Suppressor macrophage (primary cell): ENCODE data around the gene RORC.
"Not testable (repeated sequence)": the region's sequence is repeated elsewhere in the genome, so short reads cannot be mapped to it uniquely, and the experiment has no call there.

Source experiments
- DNase-seq, 4 experiments: peaks; one replicate each; pipeline ENCODE4 v3.0.0-alpha.2; 2020 to 2022
- total RNA-seq, 17 experiments: gene quantifications; one replicate each; lab custom pipeline; 2026; ENCODE audit warnings: mixed read lengths in 6 of 17, inconsistent platforms in 3 of 17; lab: John Stamatoyannopoulos, UW

The RORC gene
- 0 to 1.8 (median 0) reads per million in 17 experiments for total RNA-seq

DNA sequence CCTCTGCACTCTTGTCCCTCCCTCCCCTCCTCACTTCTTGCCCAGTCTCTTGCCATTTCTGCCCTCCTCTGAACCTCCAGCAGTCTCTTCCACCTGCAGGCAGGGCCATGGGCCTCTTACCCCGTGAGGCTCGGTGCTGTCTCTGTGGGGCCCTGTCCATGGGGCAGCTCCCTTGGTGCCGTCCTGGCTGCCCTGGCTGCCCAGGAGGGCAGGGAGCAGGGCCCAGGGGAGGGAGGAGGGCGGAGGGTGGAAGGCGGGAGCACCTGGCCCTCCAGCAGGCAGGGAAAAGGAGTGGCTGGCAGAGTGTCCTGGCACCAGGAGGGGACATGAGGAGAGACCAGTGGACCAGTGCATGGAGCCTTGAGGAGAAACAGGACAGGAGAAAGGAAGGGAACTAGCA lies at the start of gene RORC:
Gene RORC (minus strand): TSS at position 198 of the 400 bp plus-strand sequence. CDS start 38 bp downstream, at position 160.
- DNase-seq = no peak

DNA sequence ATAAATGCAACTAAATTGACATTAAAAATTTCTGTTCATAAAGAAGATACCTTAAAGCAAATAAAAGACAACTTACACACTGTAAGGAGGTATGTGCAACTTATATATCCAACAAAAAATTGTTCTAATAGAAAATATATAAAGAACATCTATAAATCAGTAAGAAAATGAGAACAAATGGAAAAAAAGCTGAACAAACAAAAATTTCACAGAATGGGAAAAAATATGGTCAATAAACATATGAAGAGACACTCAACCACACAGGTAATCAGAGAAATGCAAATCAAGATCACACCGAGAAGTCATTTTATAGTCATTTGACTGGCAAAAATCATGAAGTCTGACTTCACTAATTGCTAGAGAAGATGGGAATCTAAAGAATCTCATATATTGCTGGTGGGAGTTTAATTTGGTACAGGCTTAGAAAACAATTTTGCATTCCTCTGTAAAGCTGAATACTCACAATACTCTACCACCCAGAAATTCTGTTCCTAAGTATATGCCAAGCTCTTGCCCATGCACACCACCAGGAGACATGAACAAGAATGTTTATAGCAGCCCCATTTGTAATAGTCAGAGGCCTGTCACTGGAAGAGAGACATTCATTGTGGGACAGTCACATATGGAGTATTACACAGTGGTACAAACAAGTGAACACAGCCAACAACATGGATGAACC lies 44.0 kb upstream of the RORC start:
- DNase-seq = no peak

DNA sequence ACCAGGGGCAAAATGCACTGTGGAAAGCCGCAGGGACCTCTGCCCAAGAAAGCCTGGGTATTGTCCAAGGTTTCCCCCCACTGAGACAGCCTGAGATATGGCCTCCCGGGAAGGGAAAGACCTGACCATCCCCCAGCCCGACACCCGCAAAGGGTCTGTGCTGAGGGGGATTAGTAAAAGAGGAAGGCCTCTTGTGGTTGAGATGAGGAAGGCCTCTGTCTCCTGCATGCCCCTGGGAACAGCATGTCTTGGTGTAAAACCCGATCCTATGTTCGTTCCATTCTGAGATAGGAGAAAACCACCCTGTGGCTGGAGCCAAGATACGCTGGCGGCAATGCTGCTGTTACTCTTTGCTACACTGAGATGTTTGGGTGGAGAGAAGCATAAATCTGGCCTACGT lies 41.2 kb upstream of the RORC start:
- DNase-seq = not testable (repeated sequence)

DNA sequence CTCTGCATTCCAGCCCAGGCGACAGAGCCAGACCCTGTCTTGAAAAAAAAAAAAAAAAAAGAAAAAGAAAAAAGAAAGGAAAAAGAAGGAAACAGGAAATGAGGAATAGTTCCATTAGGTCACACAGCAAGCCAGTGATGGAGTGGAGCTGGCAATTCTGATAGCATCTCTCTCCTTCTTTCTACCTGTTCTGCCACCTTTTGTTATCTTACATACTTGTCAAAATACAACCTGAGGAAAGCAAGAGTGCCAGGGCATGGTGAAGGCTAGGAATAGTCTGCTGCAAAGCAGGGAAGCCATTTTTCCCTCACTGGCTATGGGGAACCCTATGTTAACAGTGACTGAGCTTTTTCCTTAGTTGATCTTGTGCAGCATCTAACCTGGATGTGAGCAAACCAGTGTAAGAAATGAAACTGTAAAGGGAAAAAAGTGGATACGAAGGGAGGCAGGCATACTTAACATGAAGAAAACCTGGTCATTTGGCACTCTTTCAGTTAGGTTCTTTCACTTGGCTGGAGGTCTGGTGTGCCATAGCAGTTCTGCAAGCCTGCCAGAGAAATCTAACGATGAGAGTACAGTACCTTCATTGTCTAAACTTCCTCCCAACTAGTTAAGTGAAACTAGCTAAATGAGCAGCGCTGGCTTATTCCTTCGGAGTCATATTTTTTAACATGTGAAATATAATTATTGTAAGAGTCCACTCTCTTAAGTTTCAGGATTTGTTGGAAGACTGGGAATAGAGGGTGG lies 39.9 kb upstream of the RORC start:
- DNase-seq = no peak

DNA sequence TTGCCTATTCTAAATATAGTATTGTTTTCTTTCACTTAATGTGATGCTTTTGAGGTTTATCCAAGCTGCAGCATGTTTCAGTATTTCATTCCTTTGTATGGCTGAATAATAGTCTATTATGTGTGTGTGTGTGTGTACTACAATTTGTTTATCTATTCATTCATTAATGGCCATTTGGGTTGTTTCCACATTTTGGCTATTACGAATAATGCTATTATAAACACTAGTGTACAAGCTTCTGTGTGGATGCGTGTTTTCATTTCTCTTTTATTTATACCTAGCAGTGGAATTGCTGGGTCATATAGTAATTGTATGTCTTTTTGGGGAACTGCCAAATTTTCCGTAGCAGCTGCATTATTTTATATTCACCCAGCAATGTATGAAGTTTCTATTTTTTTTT lies 36.9 kb upstream of the RORC start:
- peak in 2 of 4 experiments; percentile 22 to 32 for DNase-seq

DNA sequence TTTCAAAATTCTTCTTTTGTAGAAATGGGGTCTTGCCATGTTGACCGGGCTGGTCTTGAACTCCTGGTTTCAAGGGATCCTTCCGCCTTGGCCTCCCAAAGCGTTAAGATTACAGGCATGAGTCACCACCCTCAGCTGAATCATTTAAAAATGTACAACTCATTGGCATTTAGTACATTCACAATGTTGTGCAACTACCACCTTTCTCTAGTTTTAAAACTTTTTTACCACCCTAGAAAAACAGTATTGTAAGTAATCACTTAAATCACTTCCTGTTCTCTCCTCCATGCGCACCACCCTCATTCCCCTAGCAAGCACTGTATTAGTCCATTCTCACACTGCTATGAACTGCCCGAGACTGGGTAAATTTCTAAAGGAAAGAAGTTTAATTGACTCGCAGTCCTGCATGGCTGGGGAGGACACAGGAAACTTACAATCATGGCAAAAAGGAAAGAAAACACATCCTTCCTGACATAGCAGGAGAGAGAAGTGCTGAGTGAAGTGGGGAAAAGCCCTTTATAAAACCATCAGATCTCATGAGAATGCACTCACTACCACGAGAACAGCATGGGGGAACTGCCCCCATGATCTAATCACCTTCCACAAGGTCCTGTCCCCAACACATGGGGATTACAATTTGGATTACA lies 36.3 kb upstream of the RORC start:
- peak; percentile 59 to 85 (median 77) for DNase-seq

DNA sequence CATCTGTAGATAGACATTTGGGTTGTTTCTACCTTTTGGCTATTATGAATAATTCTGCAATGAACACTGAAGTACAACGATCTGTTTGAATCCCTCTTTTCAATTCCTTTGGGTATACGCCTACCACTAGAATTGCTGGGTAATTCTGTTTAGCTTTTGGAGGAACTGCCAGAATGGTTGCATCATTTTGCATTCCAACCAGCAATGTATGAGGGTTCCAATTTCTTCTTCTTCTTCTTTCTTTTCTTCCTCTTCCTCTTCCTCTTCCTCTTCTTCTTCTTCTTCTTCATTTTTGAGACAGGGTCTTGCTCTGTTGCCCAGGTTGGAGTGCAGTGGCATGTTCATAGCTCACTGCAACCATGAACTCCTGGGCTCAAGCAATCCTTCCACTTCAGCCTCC lies 35.7 kb upstream of the RORC start:
- peak in 3 of 4 experiments; percentile 38 to 63 (median 50) for DNase-seq

DNA sequence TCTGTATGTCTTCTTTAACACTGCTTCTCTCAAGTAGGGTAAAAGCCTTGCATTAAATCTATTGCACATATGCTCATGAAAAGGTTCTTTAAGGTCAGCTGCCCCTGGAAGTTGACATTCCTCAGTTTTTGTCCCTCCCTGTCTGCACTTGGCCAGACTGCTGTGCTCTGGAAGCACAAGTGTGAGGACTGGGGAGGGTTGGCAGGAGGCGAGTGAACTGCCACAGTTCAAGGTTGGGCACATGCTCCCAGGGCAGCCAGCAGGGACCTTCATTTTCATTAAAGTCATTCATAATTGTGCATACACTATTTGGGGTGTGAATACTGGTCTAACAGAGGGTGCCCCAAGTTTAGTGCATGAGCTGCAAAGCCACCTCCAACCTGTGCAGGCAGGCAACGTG lies 32.8 kb upstream of the RORC start:
- no peak for DNase-seq

DNA sequence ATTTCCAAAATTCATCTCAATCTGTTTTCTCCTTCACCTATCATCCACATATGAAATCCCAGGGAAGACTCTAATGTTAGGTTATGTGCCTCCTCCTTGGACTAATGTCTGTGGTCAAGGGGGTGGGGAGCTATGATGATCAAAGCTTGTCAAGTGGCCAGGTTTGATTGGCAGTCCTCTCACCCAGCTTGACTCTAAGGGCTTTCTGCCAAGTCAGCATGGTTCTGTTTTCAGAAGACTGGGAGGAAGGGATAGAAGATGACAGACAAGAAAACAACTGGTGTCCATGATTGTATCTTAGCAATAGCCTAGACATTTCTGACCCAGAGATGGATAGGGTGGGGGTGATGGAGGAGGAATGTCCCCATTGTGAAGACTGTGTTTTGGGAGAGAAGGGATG lies 31.0 kb upstream of the RORC start:
- no peak for DNase-seq

DNA sequence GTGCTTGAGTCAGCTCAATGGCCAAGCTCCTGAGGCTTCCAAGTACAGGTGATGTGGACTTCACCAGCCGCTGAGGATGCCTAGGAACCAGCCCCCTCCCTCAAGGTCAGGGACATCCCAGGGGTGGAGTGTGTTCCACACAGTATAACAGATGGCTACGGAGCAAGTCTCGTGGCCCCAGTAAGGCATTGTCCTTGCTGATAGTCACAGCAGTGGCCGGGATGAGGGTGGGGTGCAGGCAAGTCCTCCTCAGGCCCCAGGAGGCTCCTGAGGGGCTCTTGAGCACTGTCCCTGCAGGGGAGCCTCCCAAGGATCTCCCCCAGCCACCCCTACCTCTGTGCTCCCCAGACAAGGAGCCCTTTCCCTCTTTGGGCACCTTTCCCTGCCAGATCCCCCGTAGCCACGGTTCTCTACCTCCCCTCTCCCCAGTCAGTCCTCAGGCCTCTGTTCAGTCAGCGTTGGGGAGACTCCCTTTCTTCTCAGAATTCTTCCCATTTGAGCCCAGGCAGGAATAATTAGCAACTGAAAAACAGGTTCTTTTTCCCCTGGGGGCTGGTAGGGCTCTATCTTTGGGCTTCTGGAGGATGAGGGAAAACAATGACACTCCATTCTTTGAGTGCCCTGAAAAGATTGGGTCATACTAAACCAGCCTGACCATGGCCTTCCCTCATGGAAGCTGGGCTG lies 29.0 kb upstream of the RORC start:
- no peak for DNase-seq

DNA sequence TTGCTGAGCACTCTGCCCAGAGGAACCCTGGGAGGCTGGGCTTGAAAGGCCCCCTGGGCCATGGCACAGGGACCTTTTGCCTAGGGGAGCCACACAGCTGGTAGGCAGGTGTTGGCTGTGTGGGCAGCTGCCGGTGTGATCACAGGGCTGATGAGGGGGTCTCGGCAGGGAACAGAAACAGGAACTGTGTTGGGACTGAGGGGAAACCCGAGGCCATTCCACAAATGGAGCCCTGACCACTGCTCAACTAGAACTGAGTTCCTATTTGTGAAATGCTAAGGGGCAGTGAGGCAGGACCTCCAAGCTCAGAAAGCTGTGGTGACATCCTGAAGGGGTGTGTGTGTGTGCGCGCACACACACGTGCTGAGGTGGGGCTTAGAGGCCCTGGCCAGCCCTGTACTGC lies 28.3 kb upstream of the RORC start:
- DNase-seq = no peak

DNA sequence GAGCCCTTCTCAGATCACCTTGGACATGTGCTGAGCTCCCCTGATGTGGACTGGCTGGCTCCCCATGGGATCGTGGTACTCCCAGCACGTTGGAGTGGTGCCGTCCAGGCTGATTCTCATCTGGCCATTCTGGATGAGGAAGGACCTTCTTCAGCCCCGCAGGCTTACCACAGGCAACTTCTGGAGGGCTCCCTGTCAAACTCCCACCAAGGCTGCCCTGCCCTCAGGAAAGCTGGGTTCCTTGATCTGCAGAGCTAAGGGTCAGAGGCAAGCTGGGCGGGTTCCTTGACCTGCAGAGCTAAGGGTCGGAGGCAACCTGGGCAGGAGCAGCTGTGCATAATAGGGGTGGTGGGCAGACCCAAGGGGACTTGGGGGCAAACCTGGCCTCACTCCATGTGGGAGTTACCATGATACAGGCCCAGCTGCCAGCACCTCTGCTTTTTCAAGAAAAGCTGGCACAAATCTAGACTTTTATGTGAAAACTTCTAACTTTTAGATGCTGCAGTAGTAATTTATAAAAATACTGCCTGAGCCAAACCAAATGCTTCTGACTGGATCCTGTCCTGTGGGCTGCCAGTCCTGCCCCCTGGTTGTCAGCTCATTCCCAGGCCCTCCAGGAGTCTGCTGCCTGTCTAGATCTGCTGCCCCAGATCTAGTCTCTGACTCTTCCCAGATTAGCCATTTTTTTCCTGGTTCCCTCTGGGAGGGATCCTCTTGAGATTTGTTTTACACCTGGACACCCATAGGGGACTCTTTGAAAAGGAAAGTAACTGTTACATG lies 27.5 kb upstream of the RORC start:
- no peak for DNase-seq

DNA sequence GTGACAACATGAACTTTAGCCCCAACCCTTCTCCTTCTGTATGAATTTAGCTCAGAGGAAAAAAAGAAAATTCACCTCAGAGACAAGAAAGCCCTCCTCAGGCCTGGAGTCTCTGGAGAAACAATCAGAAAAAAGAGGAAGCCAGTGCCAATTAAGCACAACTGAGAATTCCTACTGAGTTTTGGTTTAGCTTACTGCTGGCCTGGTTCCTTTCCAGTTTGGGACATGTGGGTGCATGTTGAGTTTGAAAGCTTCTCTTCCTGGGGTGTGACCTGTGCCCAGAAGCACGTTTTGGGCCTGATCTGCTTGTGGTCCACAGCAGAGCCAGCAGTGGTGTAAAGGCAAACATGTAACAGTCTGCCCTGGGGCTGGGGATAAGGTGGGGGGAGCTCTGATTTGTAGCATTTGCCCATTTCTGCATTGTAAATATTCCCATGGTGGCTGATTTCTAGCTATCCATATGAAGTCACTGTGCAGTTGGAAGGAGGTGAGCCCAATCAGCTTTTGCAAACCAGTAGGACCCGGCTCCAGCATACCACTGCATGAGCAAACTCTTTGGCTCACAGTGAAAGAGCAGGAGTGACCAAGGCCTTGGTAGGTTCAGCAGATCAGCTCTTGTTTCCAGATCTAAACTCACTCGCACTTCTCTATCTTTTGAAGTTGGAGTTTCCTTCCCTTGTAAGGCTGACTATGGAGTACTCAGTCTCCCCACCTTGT lies 26.6 kb upstream of the RORC start:
- no peak for DNase-seq

DNA sequence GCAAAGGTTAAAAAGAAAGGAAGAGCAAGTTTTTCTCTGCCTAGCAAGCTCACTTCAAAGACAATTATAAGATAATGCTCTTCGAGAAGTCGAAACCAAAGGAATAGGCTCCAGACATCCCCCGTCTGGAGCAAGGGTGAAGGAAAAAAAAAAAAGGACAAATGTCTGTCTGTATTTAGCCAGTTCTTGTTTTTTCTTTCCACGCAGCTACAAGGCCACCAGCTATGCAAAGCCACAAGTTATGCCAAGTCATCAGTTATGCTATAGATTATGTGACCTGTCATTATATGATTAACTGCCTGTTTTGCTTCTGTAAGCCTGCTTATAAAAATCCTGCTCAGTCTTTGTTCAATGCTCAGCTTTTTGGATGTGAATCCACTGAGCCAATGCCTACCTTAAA lies 24.3 kb upstream of the RORC start:
- DNase-seq = peak in 1 of 4 experiments; percentile 38

DNA sequence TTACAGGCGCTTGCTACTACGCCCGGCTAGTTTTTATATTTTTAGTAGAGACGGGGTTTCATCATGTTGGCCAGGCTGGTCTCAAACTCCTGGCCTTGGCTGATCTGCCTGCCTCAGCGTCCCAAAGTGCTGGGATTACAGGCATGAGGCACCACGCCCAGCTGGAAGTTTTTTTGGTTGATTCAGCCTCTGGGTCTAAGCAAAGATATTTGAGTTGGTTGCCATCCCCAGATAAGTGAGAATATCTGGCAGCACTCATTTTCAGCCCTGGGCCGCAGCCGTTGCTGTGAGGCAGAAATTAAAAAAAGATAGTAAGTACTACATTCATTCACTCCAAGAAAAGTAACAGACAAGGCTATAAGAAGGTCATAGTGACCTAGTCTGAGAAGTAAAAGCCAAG lies 23.9 kb upstream of the RORC start:
- DNase-seq = not testable (repeated sequence)

DNA sequence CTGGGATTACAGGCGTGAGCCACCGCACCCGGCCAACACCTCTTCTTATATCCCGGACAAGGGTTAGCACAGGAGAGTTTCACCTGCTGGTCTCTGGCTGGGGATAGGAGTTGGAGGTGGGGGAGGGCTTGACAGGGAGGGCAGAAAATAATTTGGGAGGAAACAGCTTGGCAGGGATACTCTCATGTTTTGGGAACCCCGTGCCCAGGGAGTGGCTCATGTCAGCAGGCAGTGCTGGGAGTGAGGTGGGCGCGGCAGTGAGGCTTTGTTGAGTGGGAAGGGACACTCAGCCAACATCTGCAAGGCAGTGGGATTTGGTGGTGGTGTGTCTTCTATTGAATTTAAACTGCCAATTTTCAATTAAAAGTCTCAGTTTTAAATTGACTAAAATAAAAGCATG lies 23.1 kb upstream of the RORC start:
- DNase-seq = no peak

DNA sequence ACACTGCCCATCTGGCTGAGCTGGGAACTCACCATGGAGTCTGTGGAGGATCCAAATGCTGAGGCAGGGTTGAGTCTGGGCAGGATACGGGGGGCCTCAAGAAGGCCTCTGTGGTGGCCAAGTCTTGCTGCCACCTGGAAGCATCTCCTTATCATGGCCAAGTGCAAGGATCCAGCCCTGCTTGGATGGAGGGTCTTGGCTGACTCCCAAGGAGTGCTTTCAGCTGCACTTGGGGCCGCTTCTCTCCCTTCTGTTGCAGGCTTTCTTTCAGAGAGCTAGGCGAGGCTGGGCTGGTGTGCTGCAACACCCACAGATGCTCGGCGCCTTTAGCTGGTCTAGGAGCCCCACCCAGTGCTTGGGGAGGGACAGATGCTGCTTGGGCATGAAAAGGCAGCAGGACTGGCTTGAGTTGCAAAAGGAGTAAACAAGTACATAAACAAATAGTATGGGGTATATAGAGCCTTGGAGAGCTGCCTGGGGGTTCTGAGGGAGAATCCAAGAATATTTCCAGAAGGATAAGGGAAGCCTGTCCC lies 21.9 kb upstream of the RORC start, which contains the start of gene THEM5:
Gene THEM5 (minus strand): TSS at position 302 of the 533 bp plus-strand sequence. CDS start 147 bp downstream, at position 155.
- DNase-seq = no peak

DNA sequence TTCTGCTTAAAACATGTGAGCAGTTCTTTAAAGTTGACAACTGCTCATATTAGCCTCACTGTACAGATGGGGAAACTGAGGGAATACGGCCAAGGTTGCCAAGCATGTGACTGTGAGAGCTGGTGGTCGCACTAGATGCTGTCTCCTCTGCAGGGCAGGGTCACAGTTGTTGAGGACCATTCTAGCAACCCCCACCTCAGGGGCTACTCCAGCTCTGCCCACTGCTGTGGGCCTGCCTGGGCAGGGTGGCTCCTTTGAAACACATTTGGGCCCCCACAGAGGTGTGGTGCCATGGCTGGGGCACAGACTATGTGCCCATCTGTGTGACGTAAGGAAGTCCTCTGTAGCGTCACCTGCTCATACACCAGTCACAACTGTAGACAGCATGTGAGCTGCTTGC lies 21.1 kb upstream of the RORC start:
- no peak for DNase-seq

DNA sequence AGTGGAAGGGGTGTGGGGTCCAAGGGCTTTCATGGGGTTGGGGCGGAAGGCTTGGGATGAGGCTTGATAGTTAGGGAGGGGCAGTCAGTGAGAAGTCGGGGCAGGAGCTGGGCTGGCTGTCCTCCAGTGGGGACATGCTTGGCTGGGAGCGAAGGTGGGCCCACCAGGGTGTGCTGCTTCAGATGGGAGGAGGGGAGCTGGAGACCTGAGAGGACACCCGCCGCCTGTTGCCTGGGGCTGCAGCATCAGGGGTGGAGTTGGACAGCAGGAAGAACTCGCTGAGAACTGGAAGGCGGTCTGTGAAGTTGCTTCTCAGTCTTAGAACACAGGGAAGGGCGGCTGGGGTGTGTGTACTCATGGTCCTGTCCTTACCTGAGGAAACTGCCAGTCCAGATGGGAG lies 20.3 kb upstream of the RORC start:
- DNase-seq = no peak

DNA sequence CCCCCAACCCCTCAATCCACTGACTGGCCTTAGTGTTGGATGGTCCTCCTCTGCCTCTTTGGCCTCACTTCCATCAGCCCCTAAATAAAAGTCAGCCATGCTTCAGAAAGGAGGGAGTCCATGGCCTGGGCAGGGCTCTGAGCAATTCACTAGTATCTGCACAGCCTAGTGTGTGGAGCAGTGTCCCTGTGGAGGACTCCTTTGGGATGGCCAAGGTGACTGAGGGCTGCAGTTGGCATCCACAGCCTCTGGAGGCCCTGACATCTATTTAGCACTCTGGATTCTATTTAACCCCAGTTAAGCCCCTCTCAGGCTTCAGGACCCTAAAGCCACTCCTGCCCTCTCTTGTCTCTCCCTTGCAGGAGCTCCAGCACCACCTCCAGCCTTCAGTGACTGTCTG lies 18.3 kb upstream of the RORC start:
- no peak for DNase-seq

DNA sequence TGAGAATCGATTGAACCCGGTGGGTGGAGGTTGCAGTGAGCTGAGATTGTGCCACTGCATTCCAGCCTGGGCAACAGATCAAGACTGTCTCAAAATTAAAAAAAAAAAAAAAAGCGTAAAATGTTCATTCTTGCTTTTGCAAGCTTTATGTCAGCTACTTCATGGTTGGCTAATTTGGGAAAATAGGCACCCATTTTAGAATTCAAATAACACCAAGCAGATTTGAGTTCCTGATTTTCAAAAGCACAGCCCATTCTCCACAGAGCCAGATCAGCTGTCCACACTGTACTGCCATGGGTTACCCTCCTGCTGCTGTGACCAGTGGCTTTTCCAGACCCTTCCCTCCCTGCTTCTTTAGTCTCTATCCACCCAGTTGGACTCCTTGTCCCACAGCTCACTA lies 17.5 kb upstream of the RORC start:
- DNase-seq = peak in 3 of 4 experiments; percentile 36 to 53 (median 44)
